ENCODE measurements around the gene PCSK9.

PCSK9 gene

DNA sequence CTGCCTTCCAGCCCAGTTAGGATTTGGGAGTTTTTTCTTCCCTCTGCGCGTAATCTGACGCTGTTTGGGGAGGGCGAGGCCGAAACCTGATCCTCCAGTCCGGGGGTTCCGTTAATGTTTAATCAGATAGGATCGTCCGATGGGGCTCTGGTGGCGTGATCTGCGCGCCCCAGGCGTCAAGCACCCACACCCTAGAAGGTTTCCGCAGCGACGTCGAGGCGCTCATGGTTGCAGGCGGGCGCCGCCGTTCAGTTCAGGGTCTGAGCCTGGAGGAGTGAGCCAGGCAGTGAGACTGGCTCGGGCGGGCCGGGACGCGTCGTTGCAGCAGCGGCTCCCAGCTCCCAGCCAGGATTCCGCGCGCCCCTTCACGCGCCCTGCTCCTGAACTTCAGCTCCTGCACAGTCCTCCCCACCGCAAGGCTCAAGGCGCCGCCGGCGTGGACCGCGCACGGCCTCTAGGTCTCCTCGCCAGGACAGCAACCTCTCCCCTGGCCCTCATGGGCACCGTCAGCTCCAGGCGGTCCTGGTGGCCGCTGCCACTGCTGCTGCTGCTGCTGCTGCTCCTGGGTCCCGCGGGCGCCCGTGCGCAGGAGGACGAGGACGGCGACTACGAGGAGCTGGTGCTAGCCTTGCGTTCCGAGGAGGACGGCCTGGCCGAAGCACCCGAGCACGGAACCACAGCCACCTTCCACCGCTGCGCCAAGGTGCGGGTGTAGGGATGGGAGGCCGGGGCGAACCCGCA is at the start of gene PCSK9:
Gene PCSK9, plus strand, starts transcription at position 207 of the 741 bp plus-strand sequence. Its CDS starts 290 bp downstream, at position 497.
- no peak for DNase-seq

DNA sequence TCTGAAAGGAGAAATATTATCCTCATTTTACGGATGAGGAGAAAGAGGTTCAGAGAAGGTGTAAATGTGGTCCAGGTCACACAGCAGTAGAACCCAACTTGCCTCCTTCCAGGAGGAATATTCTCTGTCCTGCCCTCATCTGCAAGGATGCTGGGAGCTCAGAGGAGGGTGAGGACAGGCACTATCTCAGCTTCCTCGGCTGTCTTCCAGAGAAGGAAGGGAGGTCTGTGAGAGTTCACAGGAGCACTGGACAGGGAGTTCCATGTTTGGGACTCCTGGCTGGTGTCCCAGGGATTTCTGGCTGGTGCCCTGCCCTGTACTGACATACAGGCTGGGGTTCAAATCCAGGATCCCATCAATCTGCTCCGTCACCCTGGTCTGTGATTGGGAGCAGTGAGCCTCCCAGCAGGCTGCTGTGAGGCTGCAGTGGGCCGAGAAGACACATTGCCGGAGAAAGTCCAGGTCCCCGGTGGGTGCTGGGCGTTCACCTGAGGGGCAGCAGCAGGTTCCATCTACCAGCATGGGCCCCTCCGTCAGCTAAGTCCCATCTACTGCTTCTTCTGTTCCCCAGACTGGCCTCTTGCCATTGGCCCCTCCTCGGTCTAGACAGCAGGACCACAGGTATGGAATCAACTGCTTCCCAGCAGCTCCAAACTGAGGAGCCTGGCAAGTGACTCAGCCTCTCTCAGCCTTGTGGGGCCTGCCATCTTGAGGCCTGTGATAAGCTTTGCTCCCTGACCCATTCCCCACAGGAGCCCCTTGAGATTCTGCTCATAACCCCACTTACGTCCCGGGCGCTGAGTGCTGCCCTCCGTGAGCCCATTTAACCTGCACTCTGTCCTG is 49.2 kb upstream of the PCSK9 start:
- peak; percentile 56 for DNase-seq

DNA sequence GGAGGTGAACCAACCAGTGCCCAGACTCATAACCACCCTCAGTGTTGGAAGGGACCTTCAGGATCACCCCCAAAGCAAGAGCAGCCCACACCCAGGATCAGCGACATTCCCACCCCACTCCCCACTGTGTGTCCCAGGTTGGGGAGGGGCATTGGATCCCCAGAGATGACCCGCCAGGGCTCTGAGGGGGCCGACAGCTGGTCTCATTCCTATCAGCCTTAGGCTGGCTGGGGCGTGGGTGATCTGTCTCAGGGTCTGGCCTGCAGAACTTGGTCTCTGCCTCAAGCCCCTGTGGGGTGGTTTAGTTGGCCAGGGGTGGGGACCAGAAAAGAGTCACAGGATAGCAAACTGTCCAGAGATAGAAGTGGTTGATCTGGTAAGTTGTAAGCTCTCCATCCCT is 48.4 kb upstream of the PCSK9 start:
- DNase-seq: no peak

DNA sequence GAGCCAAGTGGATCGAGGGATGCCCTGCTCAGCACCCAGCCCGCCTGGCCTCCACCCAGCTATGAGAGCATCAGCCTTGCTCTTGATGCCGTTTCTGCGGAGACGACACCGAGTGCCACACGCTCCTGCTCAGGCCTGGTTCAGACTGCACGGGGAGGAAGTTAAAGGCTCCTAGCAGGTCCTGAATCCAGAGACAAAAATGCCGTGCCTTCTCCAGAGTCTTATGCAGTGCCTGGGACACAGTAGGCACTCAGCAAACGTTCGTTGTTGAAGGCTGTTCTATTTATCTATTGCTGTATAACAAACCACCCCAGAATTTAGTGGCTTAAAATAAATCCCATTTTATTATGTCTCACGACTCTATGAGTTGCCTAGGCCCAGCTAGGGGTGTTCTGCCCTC is 47.4 kb upstream of the PCSK9 start:
- no peak for DNase-seq

DNA sequence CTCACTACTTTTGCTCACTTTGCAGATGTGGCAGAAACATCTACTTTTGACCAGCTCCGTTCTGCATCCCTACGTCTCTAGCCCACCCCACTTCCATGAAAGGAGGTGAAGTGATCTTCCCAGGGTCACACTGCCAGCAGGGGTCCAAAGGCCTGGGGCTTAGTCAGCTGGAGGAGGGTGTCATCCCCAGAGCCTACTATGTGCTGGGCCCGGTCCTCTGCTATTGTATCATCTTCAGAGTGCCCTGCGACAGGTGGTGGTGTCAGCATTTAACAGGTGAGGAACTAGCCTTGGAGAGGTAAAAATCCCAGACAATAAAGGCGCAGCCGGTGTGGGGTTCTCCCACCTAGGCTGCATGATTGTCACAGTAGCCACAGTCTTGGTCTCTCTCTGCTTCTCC is 46.2 kb upstream of the PCSK9 start:
- DNase-seq: no peak

DNA sequence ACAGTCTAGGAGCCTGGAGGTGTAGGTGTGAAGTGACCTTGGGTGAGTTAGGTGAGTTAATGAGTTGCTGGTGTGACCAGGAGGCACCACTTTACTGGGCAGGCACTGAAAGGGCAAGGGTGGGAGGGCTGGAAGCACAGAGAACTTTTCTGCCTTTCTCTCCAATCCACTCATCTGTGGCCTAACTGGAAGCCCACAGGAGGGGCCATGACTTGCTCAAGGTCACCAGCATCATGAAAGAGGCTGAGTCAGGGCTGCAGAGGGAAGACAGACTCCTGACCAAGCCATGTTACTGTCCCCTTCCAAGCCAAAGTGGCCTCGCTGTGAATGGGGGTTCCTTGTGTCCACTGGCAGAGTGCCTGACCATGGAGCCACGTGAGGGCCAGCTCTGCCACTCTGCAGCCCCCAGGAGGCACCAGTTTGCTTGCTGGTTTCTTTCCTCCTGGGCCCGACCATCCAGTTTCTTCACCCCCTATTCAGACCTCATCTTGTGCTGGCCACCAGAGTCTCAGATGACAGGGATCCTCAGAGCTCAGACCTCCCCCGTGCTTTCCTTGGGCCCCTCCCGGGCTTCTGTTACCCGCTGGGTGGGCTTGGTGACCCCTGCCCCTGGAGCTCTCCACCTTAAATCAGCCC is 44.9 kb upstream of the PCSK9 start:
- no peak for DNase-seq

DNA sequence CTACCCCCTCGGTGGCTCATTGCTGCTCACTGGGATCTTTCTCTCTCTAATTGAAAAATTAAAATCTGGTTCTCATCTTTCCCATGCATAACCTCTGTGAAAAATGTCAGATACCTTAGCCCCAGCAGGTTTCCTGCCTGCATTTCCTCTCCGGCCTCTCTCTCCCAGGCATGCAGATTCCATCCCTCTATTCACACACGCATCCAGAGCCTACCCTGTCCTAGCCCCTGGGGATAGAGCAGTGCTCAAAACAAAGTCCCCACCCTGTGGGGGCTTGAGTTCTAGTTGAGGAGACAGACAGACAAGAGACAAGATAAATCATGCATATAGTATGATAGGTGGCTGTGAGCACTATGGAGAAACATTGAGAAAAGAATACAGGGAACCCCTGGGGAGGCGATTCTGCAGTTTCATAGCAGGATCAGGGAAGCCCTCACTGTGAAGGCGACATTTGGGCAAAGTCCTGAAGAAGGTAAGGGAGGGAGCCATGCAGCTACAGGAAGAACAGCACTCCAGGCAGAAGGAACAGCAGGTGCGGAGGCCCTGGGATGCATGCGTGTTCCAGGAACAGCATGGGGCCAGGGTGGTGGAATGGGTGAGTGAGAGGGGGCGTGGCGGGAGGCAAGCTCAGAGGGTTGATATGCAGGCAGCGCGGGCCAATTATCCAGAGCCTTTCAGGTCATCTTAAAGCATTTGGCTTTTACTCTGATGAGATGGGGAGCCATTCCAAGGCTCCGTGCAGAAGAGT is 44.2 kb upstream of the PCSK9 start:
- DNase-seq: no peak

DNA sequence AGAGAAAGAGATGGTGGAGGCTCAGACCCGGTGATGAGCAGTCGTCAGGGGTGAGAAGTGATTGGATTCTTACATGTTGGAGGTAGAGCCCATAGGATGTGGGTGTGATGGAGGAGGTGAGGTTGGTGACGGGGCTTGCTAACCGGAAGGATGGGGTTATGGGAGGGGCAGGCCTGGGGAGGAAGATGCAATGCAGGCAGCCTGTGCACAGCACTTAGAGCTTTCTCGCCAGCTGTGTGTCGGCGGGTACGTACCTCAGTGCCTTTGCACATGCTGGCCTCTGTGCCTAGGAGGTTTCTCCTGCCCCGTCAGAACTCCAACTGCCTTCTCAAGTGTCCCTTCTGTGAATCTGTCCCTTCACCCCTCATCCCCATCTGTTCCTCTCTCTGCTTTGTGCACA is 43.5 kb upstream of the PCSK9 start:
- DNase-seq: no peak

DNA sequence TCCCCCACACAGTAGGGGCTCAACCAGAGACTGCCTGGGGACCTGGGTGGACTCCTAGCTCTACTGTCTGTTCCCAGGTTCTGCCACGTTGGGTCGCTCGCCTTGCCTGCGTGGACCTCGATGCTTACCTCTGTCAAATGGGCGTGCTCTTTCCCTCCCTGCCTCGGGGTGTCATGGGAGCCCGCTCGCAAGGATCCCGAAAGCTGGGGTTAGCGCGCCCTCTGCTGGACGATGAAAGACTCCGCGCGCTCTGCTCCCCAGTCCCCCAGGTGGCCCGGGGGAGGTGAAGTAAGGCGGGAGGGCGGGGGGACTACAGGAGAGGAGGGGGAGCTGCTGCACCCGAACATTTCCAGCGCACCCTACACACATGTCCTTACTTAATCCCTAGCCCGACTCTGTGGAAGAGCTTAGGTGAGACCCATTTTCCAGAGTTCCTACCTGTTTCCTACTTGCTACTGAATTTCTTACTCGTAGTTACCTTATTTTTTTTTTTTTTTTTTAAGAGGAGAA is 42.9 kb upstream of the PCSK9 start:
- DNase-seq: peak; percentile 61

DNA sequence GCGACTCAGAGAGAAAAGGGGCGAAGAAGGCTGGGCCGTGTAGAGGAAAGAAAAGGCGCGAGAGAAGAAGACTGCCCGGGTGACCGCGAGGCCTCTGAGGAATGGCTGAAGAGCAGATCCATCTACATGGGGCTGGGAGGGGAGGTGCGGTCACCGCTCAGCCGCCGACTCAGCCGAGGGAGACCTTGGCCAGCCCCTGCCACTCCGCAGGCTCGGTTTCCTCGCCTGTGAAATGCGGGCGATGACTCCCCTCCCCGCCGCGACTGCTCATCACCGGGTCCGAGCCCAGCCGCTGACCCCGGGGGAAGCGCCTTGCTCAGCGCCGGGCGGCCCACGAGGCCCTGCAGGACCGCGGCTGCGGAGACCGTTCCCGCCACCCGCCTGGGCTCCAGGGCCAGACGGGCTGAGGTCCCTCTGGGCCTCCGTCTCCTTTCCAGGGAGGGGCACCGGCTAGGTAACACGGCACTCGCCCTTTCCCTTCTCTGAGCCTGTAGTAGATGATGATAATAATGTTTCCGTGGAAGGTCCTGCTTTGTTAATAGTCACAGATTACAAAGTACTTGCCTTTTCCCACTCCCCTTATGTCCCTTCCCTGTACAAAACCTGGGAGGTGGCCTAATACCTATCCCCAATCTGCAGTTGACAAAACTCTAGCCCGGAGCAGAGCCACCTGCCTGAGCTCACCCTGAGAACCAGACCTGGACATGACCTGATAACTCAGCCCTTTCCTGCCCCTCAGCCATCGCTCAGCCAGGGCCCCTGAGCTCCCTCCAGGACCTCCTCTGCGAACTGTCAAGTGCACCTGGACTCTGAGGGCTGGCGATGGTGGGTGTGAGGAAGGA is 42.3 kb upstream of the PCSK9 start:
- no peak for DNase-seq

DNA sequence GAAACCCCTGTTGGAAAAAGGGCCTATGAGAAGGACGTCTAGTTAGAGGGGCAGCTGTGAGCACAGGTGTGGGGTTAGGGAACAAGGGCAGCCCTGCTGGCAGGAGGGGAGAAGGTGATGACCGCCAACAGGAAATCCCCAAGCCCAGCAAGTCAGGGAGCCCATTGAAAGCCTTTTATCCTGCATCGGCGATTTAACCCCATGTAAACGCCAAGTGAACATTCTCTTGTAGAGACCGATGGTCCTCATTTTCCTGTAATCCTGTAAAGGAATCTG is 41.7 kb upstream of the PCSK9 start:
- DNase-seq: no peak

DNA sequence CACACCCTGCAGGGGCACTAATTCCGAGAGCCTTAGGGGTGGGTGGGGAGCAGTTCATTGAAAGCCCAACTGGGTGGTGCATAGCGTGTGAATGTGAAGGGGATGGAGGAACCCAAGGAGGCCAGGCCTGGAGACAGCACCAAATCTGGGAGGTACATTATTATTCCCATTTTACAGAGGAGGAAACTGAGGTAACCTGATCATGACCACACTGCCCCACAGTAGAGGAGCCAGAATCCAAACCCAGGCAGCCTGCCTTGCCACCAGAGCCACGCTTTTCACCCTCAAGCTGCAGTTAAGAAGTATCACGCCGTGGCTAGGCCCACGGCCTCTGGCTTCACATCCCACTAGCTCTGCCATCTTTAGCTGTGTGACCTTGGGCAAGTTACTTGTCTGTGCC is 41.2 kb upstream of the PCSK9 start:
- no peak for DNase-seq

DNA sequence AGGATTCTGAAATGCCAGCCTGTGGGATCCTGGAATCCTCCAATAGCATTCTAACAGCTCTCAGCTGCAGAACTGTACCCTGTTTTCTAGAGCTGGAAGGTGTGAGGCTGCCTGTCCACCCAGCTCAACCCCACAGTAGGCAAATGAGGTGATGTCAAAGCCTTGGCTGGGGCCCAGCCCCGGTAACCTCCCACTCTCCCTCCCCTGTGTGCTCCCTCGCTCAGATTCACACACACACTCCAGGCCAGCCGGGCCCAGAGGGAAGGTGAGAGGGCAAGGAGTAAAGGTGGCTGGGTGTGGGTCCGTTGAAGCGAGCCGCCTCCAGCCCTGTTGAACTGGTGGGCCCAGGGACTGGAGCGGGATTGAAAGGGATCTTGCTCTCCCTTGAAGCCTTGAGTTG is 40.7 kb upstream of the PCSK9 start, which contains the start of gene BSND:
Gene BSND, plus strand, starts transcription at position 257 of the 400 bp plus-strand sequence. CDS start 254 bp downstream, outside the sequence.
- peak; percentile 61 for DNase-seq

DNA sequence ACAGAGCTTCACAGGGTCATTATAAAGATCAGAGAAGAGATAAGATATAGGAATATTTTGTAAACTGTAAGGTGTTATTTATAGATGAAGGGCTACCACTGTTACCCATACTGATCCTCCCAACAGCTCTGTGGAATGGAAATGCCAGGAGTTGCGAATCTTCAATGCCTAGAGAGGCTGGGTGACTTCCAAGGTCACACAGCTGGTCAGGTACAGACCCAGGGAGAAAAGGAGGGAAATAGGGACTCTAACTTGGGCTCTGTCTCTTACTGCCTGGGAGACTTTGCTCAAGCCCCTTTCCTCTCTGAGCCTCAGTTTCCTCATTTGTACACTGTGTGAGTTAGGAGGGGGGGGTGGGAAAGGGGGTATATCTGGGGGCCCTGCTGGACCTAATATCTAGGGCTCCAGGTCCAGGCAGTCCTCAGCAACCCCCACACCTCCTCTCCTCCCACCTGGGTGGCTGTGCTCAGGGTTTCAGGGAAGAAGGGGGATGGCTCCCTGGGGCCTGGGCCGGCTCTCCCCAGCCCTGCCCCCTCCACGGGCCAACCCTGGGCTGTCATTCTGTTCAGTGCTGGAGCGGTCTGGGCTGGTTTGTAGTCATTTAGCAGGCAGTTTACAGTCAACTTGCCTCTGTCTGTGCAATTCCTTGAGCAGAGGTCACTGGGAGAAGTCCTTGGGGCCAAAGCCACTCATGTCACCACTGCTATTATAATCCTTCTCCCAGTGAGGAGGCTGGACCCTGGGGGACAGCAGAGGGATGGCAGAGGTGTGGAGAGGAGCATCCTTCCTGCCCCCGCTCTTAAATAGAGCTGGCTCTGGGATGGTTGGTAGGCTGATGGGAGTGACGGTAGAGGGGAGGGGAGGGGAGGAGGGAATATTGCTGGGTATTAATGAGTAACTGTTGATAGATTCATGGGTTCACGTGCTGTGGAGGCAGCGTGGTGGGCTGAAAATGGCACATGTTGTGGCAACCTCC is 39.0 kb upstream of the PCSK9 start:
- DNase-seq: no peak

DNA sequence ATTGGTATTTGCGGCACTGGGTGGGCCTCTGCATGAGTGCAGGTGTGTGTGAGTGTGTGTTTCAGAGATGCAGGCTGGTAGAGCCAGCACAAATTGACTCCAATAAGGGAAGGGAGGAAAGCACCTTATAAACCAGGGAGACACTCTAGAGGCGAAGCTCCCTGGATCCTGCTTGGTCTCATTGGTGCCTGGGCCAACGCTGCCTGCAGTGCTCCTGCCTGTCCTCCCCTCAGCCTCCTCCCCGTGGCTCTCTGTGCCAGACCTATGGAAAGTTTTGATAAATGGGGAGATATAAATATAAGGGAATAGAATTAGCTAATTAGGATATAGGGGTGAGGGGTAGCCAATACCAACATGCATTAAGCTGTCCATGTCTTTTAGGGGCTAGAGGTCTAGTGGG is 38.0 kb upstream of the PCSK9 start:
- DNase-seq: no peak

DNA sequence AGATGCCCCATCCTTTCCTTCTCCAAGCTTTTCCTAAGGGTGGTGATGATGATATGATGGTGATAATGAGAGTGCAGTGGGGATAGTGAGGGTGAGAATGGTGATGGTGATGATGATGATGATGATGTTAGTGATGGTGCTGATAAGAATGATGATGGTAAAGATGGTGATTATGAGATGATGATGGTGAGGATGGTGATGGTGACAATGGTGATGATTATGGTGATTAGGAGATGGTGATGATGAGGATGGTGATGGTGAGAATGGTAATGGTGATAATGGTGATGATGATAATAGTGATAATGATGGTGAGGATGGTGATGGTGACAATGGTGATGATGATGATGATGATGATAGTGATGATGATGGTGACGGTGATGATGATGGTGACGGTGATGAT is 36.7 kb upstream of the PCSK9 start:
- no peak for DNase-seq

DNA sequence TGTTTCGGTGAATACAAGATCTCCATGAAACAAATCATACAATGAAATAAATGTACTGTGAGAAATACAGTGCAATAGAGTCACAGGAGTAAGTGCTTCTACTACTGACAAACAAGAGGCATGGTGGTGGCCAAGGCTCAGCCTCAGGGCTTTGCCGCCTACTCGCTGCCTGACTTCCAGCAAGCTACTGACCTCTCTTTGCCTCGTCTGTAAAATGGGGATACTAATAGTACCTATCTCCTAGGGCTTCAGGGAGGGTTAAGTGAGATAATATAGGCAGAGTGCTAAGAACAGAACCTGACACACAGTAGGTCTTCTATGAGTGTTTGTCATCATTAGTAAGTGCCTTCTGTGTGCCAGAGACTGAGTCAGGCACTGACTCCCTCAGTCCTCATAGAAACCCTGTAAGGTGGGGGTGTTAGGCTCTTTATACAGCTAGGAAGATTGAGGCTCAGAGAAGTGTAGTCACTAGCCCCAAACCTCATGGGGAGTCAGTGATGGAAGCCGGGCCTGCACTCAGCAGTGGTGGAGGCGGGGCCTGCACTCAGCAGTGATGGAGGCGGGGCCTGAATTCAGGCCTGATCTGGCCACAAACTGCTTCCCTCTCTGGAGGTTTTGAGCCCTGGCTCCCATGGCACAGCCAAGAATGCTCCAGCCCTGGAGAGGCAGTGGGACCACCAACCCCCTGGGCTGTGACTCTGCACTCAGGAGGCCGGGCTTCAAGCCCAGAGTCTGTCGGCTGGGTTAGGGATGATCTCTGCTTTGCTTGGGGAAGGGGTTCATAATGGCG is 33.8 kb upstream of the PCSK9 start:
- DNase-seq: no peak

DNA sequence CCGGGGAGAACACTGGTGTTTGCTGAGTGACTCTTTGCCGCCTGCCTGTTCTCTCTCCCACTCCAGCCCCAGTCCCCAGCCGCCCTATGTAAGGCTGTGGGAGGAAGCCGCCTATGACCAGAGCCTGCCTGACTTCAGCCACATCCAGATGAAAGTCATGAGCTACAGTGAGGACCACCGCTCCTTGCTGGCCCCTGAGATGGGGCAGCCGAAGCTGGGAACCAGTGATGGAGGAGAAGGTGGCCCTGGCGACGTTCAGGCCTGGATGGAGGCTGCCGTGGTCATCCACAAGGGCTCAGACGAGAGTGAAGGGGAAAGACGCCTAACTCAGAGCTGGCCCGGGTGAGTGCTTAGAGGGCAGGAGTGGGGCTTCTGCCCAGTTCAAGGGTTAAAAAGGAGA is 32.4 kb upstream of the PCSK9 start:
- DNase-seq: no peak

DNA sequence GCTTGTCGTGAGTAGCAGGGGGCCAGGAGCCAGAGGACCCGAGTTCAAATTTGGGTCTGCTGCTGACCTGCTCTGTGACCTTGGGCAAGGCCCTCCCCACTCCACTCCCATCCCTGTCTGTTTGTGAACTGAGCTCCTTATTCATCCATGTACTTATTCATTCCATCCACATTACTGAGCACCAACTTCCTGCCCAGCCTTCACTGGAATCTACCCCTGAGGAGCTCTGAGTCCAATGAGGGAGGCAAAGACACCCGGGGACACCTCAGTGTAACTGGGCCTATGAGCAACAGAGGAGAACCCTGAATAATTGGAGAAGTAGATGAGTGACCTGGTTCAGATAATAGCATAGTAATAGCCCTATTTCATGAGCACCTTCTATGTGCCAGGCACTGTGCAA is 31.7 kb upstream of the PCSK9 start:
- peak; percentile 83 for DNase-seq
